Loucy (cell line): ENCODE data around the gene CCDC51.

ENCODE experiments used
- H2AFZ ChIP-seq: fragments of 200-600 bp; sonication (generic); 2 replicates; pipeline ENCODE4 v1.6.0; 2016; ENCODE audit warnings: antibody characterized with exemption, mild to moderate bottlenecking, low read length, moderate library complexity
- H3F3A ChIP-seq: fragments of 200-600 bp; 2 replicates; pipeline ENCODE4 v1.6.0; 2016; ENCODE audit warnings: antibody characterized with exemption, low read depth, mild to moderate bottlenecking
- H3K27me3 ChIP-seq: fragments of 200-600 bp; sonication (generic); 2 replicates; pipeline ENCODE4 v1.6.1; 2014; ENCODE audit warnings: low read length, mild to moderate bottlenecking; ENCODE audit not compliant: insufficient read depth, poor library complexity, severe bottlenecking
- H3K36me3 ChIP-seq: fragments of 200-600 bp; sonication (generic); 2 replicates; pipeline ENCODE4 v1.6.1; 2016; ENCODE audit warnings: low read length; ENCODE audit not compliant: insufficient read depth
- H3K4me1 ChIP-seq: fragments of 200-600 bp; sonication (generic); 2 replicates; pipeline ENCODE4 v1.5.1; 2014; ENCODE audit warnings: low read length, mild to moderate bottlenecking; ENCODE audit not compliant: insufficient read depth, poor library complexity, severe bottlenecking
- H3K4me2 ChIP-seq: fragments of 200-600 bp; sonication (generic); 2 replicates; pipeline ENCODE4 v1.6.0; 2014; ENCODE audit warnings: antibody characterized with exemption, low read length, low read depth, mild to moderate bottlenecking; ENCODE audit not compliant: poor library complexity, severe bottlenecking
- H3K4me3 ChIP-seq: fragments of 200-600 bp; sonication (generic); 2 replicates; pipeline ENCODE4 v1.5.1; 2014; ENCODE audit warnings: low read length, mild to moderate bottlenecking, mixed read lengths; ENCODE audit not compliant: poor library complexity, severe bottlenecking
- H3K79me2 ChIP-seq: fragments of 200-600 bp; sonication (generic); 2 replicates; pipeline ENCODE4 v1.6.1; 2014; ENCODE audit warnings: low read length; ENCODE audit not compliant: insufficient read depth
- H3K9ac ChIP-seq: fragments of 200-600 bp; sonication (generic); 2 replicates; pipeline ENCODE4 v1.6.0; 2014; ENCODE audit warnings: mild to moderate bottlenecking, low read depth, low read length, moderate library complexity; ENCODE audit not compliant: poor library complexity, severe bottlenecking
- H3K9me2 ChIP-seq: fragments of 200-600 bp; sonication (generic); replicated peaks from 2 replicates; pipeline ENCODE4 v1.6.1; 2016; ENCODE audit warnings: low read depth, low read length, mixed read lengths
- H3K9me3 ChIP-seq: fragments of 200-600 bp; sonication (generic); 2 replicates; pipeline ENCODE4 v1.6.1; 2014; ENCODE audit warnings: mild to moderate bottlenecking, antibody characterized with exemption, low read length, low read depth; ENCODE audit not compliant: insufficient read depth
- H4K20me1 ChIP-seq: fragments of 200-600 bp; sonication (generic); 2 replicates; pipeline ENCODE4 v1.6.0; 2014; ENCODE audit warnings: antibody characterized with exemption, low read length, mild to moderate bottlenecking; ENCODE audit not compliant: insufficient read depth, poor library complexity, severe bottlenecking
- CTCF ChIP-seq: fragments of 200-600 bp; sonication (generic); conservative IDR thresholded peaks from 2 replicates; pipeline ENCODE4 v1.5.1; 2014; ENCODE audit warnings: mild to moderate bottlenecking, antibody characterized with exemption, low read length
- EZH2phosphoT487 ChIP-seq: fragments of 200-600 bp; IDR thresholded peaks from 2 replicates; pipeline ENCODE4 v1.6.1; 2018; ENCODE audit warnings: antibody characterized with exemption, mild to moderate bottlenecking, moderate library complexity, borderline replicate concordance

Gene CCDC51

GRCh38 chr3:48460517-48460902 lies 20.6 kb upstream of the CCDC51 start:
- Histone ChIP-seq H3K9me2 (no peaks in the 10 kb centered on the region), H3F3A (no peaks in the 10 kb centered on the region), H3K27me3 (no peaks in the 10 kb centered on the region), H2AFZ (no peak overlapping the region), H3K9ac (no peak overlapping the region), H3K4me2 (no peak overlapping the region), H3K4me1 (peaks cover under 1% of the 10 kb centered on the region), H4K20me1 (no peaks in the 10 kb centered on the region), H3K79me2 (no peaks in the 10 kb centered on the region), H3K9me3 (no peaks in the 10 kb centered on the region), H3K4me3 (no peak overlapping the region), H3K36me3 (peaks cover 27% of the 10 kb centered on the region; the same call in 1 of the 2 replicates)
- TF ChIP-seq EZH2phosphoT487 (no peak), CTCF (no peak)

GRCh38 chr3:48459773-48460516 lies 20.0 kb upstream of the CCDC51 start:
- peaks cover 30% of the 10 kb centered on the region; the same call in 1 of the 2 replicates for H3K36me3 ChIP-seq
- no peaks in the 10 kb centered on the region for H4K20me1 ChIP-seq
- no peak for TF ChIP-seq CTCF
- no peak for TF ChIP-seq EZH2phosphoT487

GRCh38 chr3:48459331-48459730 lies 19.4 kb upstream of the CCDC51 start:
- no peak overlapping the region for H3K9ac ChIP-seq
- H2AFZ ChIP-seq: no peak overlapping the region
- H3F3A ChIP-seq: no peaks in the 10 kb centered on the region
- TF ChIP-seq CTCF: no peak
- no peak for TF ChIP-seq EZH2phosphoT487
- H3K79me2 ChIP-seq: no peaks in the 10 kb centered on the region
- H4K20me1 ChIP-seq: no peaks in the 10 kb centered on the region
- H3K4me2 ChIP-seq: no peak overlapping the region
- H3K9me3 ChIP-seq: no peaks in the 10 kb centered on the region
- no peaks in the 10 kb centered on the region for H3K27me3 ChIP-seq
- H3K9me2 ChIP-seq: no peaks in the 10 kb centered on the region
- peaks cover 33% of the 10 kb centered on the region; the same call in 1 of the 2 replicates for H3K36me3 ChIP-seq
- H3K4me3 ChIP-seq: no peak overlapping the region
- no peaks in the 10 kb centered on the region for H3K4me1 ChIP-seq

More at GRCh38 chr3:48459773-48460516, 20.0 kb upstream of the CCDC51 start:
- H3K9me3 ChIP-seq: no peaks in the 10 kb centered on the region
- H3K9me2 ChIP-seq: no peaks in the 10 kb centered on the region
- H3K4me1 ChIP-seq: no peaks in the 10 kb centered on the region
- no peak overlapping the region for H3K4me3 ChIP-seq
- no peaks in the 10 kb centered on the region for H3K79me2 ChIP-seq
- H3K9ac ChIP-seq: no peak overlapping the region
- H3K27me3 ChIP-seq: no peaks in the 10 kb centered on the region
- H3F3A ChIP-seq: no peaks in the 10 kb centered on the region
- H3K4me2 ChIP-seq: no peak overlapping the region
- no peak overlapping the region for H2AFZ ChIP-seq
